ENCODE data around the gene KCNQ1. TPM values are rescaled to one million over a fixed set of nuclear protein-coding genes. Genes with fewer than 3 reads are reported as not detected.

KCNQ1 gene
- total and polyA plus RNA-seq, 9 of the 15 experiments (the other 6 are each of a cell fraction or from before 2014, with no cell fraction given), result 0.44 TPM; not detected in 8

GRCh38 chr11:2700415-2701211, 255.8 kb downstream of the KCNQ1 start (continued):
- TF ChIP-seq TFAP4 (CRISPR knock-in tag; IDR thresholded peaks at IDR 0.05; ENCODE audit: borderline replicate concordance) (no peak), ADNP (tag; IDR thresholded peaks at IDR 0.05) (no peak), GABPB2 (CRISPR knock-in tag; conservative IDR thresholded peaks at IDR 0.05) (no peak), KLF13 (tag; IDR thresholded peaks at IDR 0.05; ENCODE audit: borderline replicate concordance, low read depth) (no peak), CREM (IDR thresholded peaks at IDR 0.05; ENCODE audit: low read depth) (peak; percentile 73), HEY1 (CRISPR knock-in tag; IDR thresholded peaks at IDR 0.05; ENCODE audit: borderline replicate concordance) (no peak), ZNF212 (CRISPR knock-in tag; IDR thresholded peaks at IDR 0.05) (no peak), ZNF277 (CRISPR knock-in tag; IDR thresholded peaks at IDR 0.05; ENCODE audit: borderline replicate concordance) (no peak), ID3 (CRISPR knock-in tag; IDR thresholded peaks at IDR 0.05) (no peak), ID3 (tag; IDR thresholded peaks at IDR 0.05) (no peak), CCNT2 (IDR thresholded peaks at IDR 0.05; ENCODE audit: borderline replicate concordance, extremely low read depth, insufficient read length, low read depth, low read length) (peak; percentile 43), ZNF253 (CRISPR knock-in tag; conservative IDR thresholded peaks at IDR 0.05) (no peak), JUN (IDR thresholded peaks at IDR 0.05; ENCODE audit: borderline replicate concordance, low read depth, low read length) (no peak), JUN (CRISPR knock-in tag; IDR thresholded peaks at IDR 0.05; ENCODE audit: borderline replicate concordance) (no peak), ZNF79 (CRISPR knock-in tag; IDR thresholded peaks at IDR 0.05; ENCODE audit: low read depth) (no peak), NBN (IDR thresholded peaks at IDR 0.05; ENCODE audit: low read depth) (no peak), ZNF316 (IDR thresholded peaks at IDR 0.05) (no peak), HMG20B (CRISPR knock-in tag; IDR thresholded peaks at IDR 0.05) (no peak), PHF21A (IDR thresholded peaks at IDR 0.05; ENCODE audit: borderline replicate concordance, low read depth) (no peak), E2F6 (IDR thresholded peaks at IDR 0.05; ENCODE audit: borderline replicate concordance in 1 of 2, extremely low read depth in 1 of 2, insufficient read depth in 1 of 2, insufficient read length in 1 of 2, low read depth in 1 of 2, low read length in 1 of 2, poor library complexity in 1 of 2, severe bottlenecking in 1 of 2) (peak in 1 of 2 experiments; percentile 61), ZBTB17 (CRISPR knock-in tag; IDR thresholded peaks at IDR 0.05) (no peak), ZFP91 (CRISPR knock-in tag; IDR thresholded peaks at IDR 0.05) (no peak), SRSF3 (IDR thresholded peaks at IDR 0.05; ENCODE audit: insufficient read depth, low read length) (no peak)
